ENCODE data around the gene PARPBP. TPM values are rescaled to one million over a fixed set of nuclear protein-coding genes. Genes with fewer than 3 reads are reported as not detected.

PARPBP gene
- total RNA-seq, 1 donor from 2014 or later: 30.6 TPM

DNA sequence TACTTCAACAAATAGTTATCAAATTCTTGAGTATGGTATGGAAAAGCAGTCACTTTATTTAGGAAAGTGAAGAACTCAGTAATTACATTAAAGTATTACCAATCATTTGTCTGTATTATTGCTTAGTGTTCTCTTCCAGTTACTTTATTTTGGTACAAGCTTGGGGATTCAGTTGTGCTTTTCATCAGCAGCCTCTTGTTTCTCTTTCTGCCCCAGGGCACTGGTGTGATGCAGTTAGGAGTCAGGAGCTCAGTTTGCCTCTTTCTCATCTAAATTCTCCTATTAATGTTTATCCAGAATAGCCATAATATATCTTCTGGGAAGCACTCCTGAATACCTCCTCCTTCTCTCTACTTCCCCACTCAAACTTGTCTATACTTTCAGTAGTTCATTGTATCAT, 52.0 kb downstream of the PARPBP start:
- DNase-seq (ENCODE audit: low read depth, low spot score): no peak
- peaks cover 5% of the 10 kb centered on the region for H3K4me1 Mint-ChIP-seq
- peaks cover 4% of the 10 kb centered on the region for H3K36me3 Mint-ChIP-seq (ENCODE audit: low read depth)
- no peaks in the 10 kb centered on the region for H3K9me3 Mint-ChIP-seq
- TF ChIP-seq, protein P1, sequence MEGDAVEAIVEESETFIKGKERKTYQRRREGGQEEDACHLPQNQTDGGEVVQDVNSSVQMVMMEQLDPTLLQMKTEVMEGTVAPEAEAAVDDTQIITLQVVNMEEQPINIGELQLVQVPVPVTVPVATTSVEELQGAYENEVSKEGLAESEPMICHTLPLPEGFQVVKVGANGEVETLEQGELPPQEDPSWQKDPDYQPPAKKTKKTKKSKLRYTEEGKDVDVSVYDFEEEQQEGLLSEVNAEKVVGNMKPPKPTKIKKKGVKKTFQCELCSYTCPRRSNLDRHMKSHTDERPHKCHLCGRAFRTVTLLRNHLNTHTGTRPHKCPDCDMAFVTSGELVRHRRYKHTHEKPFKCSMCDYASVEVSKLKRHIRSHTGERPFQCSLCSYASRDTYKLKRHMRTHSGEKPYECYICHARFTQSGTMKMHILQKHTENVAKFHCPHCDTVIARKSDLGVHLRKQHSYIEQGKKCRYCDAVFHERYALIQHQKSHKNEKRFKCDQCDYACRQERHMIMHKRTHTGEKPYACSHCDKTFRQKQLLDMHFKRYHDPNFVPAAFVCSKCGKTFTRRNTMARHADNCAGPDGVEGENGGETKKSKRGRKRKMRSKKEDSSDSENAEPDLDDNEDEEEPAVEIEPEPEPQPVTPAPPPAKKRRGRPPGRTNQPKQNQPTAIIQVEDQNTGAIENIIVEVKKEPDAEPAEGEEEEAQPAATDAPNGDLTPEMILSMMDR (conservative IDR thresholded peaks at IDR 0.05): no peak
- no peak overlapping the region for H3K27ac Mint-ChIP-seq (ENCODE audit: unreplicated experiment)
- H3K27me3 Mint-ChIP-seq (ENCODE audit: low read depth): no peaks in the 10 kb centered on the region
- no peak overlapping the region for H3K4me3 Mint-ChIP-seq

DNA sequence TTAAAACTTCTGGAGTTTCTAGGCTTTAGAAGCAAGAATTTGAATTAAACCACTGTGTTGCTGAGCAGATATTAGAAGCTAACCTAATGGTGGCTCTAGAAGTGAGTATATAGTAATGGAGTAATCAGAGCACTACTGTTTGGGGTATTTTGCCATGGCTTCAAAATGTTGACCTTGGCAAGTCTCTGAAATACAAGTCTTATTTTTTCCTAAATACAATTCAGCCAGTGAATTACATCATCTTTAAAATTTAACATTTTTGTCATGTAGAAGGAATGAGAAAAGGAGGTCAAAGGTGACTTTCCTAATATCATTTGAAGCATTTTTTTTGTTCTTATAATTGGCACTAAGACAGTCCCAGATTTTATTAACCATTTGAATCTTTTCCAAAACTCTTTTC, 52.5 kb downstream of the PARPBP start:
- Mint-ChIP-seq H3K27ac (ENCODE audit: unreplicated experiment) (no peak overlapping the region), H3K36me3 (ENCODE audit: low read depth) (peaks cover 4% of the 10 kb centered on the region), H3K9me3 (no peaks in the 10 kb centered on the region), H3K4me3 (no peak overlapping the region), H3K4me1 (peaks cover 5% of the 10 kb centered on the region), H3K27me3 (ENCODE audit: low read depth) (no peaks in the 10 kb centered on the region)
- TF ChIP-seq, protein P1 (conservative IDR thresholded peaks at IDR 0.05): no peak
- DNase-seq (ENCODE audit: low read depth, low spot score): no peak

DNA sequence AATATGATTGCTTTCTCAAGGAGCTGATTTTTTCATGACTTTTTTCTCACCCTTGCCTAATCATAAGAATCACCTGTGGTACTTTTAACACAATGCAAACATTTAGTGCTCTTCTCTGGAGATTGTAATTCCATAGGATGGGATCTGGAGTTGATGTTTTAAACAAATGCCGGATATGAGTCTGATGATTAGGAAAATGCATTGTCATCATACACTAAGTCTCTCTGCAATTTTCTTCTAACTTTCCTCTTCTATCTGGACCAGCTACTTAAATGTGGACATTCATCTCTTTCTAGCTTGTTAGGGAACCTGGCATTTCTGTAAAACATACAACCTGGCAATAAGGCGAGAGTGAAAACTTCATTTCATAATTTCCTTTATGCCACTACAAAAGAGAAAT, 54.1 kb downstream of the PARPBP start:
- peaks cover 4% of the 10 kb centered on the region for H3K36me3 Mint-ChIP-seq (ENCODE audit: low read depth)
- H3K4me3 Mint-ChIP-seq: no peak overlapping the region
- DNase-seq (ENCODE audit: low read depth, low spot score): no peak
- TF ChIP-seq, protein P1 (conservative IDR thresholded peaks at IDR 0.05): no peak
- no peaks in the 10 kb centered on the region for H3K27me3 Mint-ChIP-seq (ENCODE audit: low read depth)
- no peak overlapping the region for H3K27ac Mint-ChIP-seq (ENCODE audit: unreplicated experiment)
- H3K4me1 Mint-ChIP-seq: peaks cover 5% of the 10 kb centered on the region
- H3K9me3 Mint-ChIP-seq: no peaks in the 10 kb centered on the region

DNA sequence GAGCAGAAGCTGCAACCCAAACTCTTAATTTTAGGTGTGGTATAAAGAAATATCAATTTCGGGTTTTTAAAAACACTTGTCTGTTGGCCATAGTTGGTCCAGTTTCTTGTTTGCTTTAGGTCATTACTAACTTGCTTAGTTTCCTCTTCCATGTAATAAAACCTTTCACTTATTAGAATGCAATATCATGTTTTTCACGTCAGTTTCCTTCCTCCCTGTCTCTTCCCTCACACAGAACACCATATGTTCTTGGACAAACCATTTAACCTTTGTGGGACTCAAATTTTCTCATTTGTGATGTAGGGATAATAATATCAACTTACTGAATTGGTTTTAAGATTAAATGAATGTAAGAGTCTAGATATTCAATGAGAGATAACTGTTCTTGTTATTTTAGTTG, 54.8 kb downstream of the PARPBP start:
- Mint-ChIP-seq H3K4me1 (peaks cover 5% of the 10 kb centered on the region), H3K9me3 (no peaks in the 10 kb centered on the region), H3K4me3 (no peak overlapping the region), H3K27ac (ENCODE audit: unreplicated experiment) (no peak overlapping the region), H3K27me3 (ENCODE audit: low read depth) (no peaks in the 10 kb centered on the region), H3K36me3 (ENCODE audit: low read depth) (peaks cover 4% of the 10 kb centered on the region)
- TF ChIP-seq, protein P1 (conservative IDR thresholded peaks at IDR 0.05): no peak
- no peak for DNase-seq (ENCODE audit: low read depth, low spot score)

DNA sequence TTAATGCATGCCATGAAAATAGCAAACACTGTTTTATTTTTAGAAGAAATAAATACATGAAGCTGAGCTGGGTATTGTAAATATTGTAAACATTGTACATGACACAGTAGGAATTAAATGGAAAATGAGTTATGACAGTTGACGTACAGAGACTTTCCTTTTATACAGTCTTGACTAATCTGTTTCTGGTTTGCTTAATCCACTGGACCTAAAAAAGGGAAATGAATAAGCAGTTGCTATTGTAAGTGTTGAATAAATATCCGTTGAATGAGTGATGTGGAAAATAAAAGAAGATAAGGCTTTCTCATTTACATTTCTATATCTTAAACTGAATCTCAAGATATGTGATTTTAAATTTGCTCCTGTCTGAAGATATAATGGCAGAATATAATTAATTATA, 62.7 kb downstream of the PARPBP start:
- Mint-ChIP-seq H3K27me3 (ENCODE audit: low read depth) (no peaks in the 10 kb centered on the region), H3K4me3 (no peak overlapping the region), H3K4me1 (no peaks in the 10 kb centered on the region), H3K9me3 (peaks cover 2% of the 10 kb centered on the region), H3K36me3 (ENCODE audit: low read depth) (no peaks in the 10 kb centered on the region), H3K27ac (ENCODE audit: unreplicated experiment) (no peak overlapping the region)
- TF ChIP-seq, protein P1 (conservative IDR thresholded peaks at IDR 0.05): no peak
- no peak for DNase-seq (ENCODE audit: low read depth, low spot score)

DNA sequence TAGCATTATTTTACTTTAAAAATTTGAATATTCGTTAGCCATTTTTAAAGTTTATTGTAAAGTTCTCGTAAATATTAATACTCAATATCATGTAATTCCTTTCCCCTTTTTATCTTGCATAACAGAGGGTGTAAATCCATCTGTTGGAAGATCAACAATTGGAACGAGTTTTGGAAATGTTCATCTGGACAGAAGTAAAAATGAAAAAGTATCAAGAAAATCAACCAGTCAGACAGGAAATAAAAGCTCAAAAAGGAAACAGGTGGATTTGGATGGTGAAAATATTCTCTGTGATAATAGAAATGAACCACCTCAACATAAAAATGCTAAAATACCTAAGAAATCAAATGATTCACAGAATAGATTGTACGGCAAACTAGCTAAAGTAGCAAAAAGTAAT, 75.8 kb downstream of the PARPBP start:
- Mint-ChIP-seq H3K9me3 (no peaks in the 10 kb centered on the region), H3K36me3 (ENCODE audit: low read depth) (no peaks in the 10 kb centered on the region), H3K4me1 (no peaks in the 10 kb centered on the region), H3K27ac (ENCODE audit: unreplicated experiment) (no peak overlapping the region), H3K4me3 (no peak overlapping the region), H3K27me3 (ENCODE audit: low read depth) (no peaks in the 10 kb centered on the region)
- DNase-seq (ENCODE audit: low read depth, low spot score): no peak
- TF ChIP-seq, protein P1 (conservative IDR thresholded peaks at IDR 0.05): no peak

Data from neural crest cell (in vitro differentiated cells).